ENCODE measurements around the gene PTGES. TPM values are rescaled to one million over a fixed set of nuclear protein-coding genes. Genes with fewer than 3 reads are reported as not detected.

PTGES gene
- total and polyA plus RNA-seq, 9 of the 15 experiments (the other 6 are each of a cell fraction or from before 2014, with no cell fraction given): 0.13 TPM; not detected in 8

DNA sequence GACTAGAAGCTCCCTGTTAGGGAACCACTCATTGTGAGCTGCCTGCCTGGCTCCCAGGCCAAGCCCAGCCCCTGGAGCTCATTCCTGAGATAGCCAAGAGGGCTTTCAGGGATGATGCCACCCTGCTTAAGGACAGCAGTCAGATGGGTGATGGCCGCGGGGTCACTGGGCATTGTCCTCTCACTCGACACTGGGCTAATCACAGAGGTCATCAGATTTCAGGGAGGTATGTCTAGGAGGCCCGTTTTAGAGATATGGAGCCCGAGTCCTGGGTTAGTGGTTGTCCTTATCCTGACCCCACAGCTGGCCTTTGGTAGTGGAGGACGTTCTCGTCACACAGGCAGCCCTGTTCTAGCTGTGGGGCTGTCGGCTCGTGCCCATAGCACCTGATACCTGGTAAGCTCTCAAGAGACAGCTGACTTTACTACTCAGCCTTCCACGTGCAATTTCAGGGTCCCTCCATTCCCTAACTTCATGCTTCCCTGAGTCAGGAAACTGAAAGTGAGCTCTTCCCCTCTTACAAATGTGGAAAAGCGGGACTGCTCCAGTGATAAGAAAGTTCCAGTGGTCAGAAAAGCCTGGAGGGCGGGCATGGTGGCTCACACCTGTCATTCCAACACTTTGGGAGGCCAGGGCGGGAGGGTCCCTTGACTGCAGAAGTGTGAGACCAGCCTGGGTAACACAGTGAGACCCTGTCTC lies 7.1 kb upstream of the PTGES start (continued):
- TF ChIP-seq TCF3 (CRISPR knock-in tag; IDR thresholded peaks at IDR 0.05) (peak; percentile 65), MYBL2 (IDR thresholded peaks at IDR 0.05; ENCODE audit: low read depth) (no peak), MYBL2 (CRISPR knock-in tag; IDR thresholded peaks at IDR 0.05; ENCODE audit: borderline replicate concordance) (no peak), IRF2 (CRISPR knock-in tag; IDR thresholded peaks at IDR 0.05) (no peak), BRCA1 (IDR thresholded peaks at IDR 0.05) (no peak), BRCA1 (CRISPR knock-in tag; IDR thresholded peaks at IDR 0.05) (peak; percentile 63; the same call in 1 of the 2 replicates), ZFX (CRISPR knock-in tag; IDR thresholded peaks at IDR 0.05) (peak; percentile 36), EP400 (IDR thresholded peaks at IDR 0.05) (no peak), BHLHE40 (IDR thresholded peaks at IDR 0.05; ENCODE audit: low read length) (peak; percentile 37; the same call in 1 of the 2 replicates), ZNF766 (CRISPR knock-in tag; conservative IDR thresholded peaks at IDR 0.05) (no peak), HDAC2 (IDR thresholded peaks at IDR 0.05) (peak; percentile 78; the same call in 1 of the 2 replicates), ZSCAN29 (IDR thresholded peaks at IDR 0.05) (no peak), ESRRA (IDR thresholded peaks at IDR 0.05; ENCODE audit: borderline replicate concordance, low read depth) (peak; percentile 96), RBM25 (IDR thresholded peaks at IDR 0.05; ENCODE audit: low read depth, low read length, severe bottlenecking) (peak; percentile 43), RCOR1 (IDR thresholded peaks at IDR 0.05; ENCODE audit: borderline replicate concordance in 1 of 2, low read depth in 2 of 2, low read length in 2 of 2) (peak in 1 of 2 experiments; percentile 84; a peak in 2 of 4 replicates), ZNF12 (CRISPR knock-in tag; IDR thresholded peaks at IDR 0.05) (no peak), NFRKB (IDR thresholded peaks at IDR 0.05; ENCODE audit: low read depth) (no peak), ZNF445 (CRISPR knock-in tag; IDR thresholded peaks at IDR 0.05; ENCODE audit: low read depth) (no peak), NCOR1 (IDR thresholded peaks at IDR 0.05) (peak; percentile 49), ZC3H4 (CRISPR knock-in tag; IDR thresholded peaks at IDR 0.05; ENCODE audit: borderline replicate concordance) (peak; percentile 80; the same call in 1 of the 2 replicates), GATA2 (CRISPR knock-in tag; IDR thresholded peaks at IDR 0.05) (0 out of 2 replicates have a peak, but pooled peaks have one; percentile 17)
- TF ChIP-seq, protein P1, sequence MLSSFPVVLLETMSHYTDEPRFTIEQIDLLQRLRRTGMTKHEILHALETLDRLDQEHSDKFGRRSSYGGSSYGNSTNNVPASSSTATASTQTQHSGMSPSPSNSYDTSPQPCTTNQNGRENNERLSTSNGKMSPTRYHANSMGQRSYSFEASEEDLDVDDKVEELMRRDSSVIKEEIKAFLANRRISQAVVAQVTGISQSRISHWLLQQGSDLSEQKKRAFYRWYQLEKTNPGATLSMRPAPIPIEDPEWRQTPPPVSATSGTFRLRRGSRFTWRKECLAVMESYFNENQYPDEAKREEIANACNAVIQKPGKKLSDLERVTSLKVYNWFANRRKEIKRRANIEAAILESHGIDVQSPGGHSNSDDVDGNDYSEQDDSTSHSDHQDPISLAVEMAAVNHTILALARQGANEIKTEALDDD (IDR thresholded peaks at IDR 0.05): peak; percentile 28; the same call in 1 of the 2 replicates
- TF ChIP-seq, protein P2, sequence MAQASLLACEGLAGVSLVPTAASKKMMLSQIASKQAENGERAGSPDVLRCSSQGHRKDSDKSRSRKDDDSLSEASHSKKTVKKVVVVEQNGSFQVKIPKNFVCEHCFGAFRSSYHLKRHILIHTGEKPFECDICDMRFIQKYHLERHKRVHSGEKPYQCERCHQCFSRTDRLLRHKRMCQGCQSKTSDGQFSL (CRISPR knock-in tag; IDR thresholded peaks at IDR 0.05): no peak
- TF ChIP-seq, protein P2 (tag; IDR thresholded peaks at IDR 0.05): no peak
- TF ChIP-seq, protein P3, sequence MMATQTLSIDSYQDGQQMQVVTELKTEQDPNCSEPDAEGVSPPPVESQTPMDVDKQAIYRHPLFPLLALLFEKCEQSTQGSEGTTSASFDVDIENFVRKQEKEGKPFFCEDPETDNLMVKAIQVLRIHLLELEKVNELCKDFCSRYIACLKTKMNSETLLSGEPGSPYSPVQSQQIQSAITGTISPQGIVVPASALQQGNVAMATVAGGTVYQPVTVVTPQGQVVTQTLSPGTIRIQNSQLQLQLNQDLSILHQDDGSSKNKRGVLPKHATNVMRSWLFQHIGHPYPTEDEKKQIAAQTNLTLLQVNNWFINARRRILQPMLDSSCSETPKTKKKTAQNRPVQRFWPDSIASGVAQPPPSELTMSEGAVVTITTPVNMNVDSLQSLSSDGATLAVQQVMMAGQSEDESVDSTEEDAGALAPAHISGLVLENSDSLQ (IDR thresholded peaks at IDR 0.05): 0 out of 2 replicates have a peak, but pooled peaks have one; percentile 4
- TF ChIP-seq, protein P4, sequence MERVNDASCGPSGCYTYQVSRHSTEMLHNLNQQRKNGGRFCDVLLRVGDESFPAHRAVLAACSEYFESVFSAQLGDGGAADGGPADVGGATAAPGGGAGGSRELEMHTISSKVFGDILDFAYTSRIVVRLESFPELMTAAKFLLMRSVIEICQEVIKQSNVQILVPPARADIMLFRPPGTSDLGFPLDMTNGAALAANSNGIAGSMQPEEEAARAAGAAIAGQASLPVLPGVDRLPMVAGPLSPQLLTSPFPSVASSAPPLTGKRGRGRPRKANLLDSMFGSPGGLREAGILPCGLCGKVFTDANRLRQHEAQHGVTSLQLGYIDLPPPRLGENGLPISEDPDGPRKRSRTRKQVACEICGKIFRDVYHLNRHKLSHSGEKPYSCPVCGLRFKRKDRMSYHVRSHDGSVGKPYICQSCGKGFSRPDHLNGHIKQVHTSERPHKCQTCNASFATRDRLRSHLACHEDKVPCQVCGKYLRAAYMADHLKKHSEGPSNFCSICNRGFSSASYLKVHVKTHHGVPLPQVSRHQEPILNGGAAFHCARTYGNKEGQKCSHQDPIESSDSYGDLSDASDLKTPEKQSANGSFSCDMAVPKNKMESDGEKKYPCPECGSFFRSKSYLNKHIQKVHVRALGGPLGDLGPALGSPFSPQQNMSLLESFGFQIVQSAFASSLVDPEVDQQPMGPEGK (CRISPR knock-in tag; IDR thresholded peaks at IDR 0.05; ENCODE audit: borderline replicate concordance): no peak
